ENCODE measurements around the gene FRMD1.

FRMD1 gene

GRCh38 chr6:168075787-168076202 is 3.2 kb downstream of the FRMD1 start:
- no peak for DNase-seq

GRCh38 chr6:168075216-168075615 is 3.8 kb downstream of the FRMD1 start:
- no peak for DNase-seq

GRCh38 chr6:168073937-168074730 is 4.9 kb downstream of the FRMD1 start:
- no peak for DNase-seq

GRCh38 chr6:168072730-168073129 is 6.3 kb downstream of the FRMD1 start:
- no peak for DNase-seq

- DNase-seq, result no peak
These were observed 6.8 kb downstream of the FRMD1 start for GRCh38 chr6:168072261-168072660.

- DNase-seq, result peak; percentile 34
These were observed 7.4 kb downstream of the FRMD1 start for GRCh38 chr6:168071620-168072019.

GRCh38 chr6:168070804-168071203 is 8.2 kb downstream of the FRMD1 start:
- DNase-seq, result no peak

- DNase-seq, result no peak
These were observed 11.8 kb downstream of the FRMD1 start for GRCh38 chr6:168067081-168067759.

GRCh38 chr6:168064226-168064807 is 14.7 kb downstream of the FRMD1 start:
- DNase-seq, result no peak

GRCh38 chr6:168063431-168063830 is 15.6 kb downstream of the FRMD1 start:
- no peak for DNase-seq

GRCh38 chr6:168062346-168063289 is 16.4 kb downstream of the FRMD1 start:
- no peak for DNase-seq

- peak; percentile 85 for DNase-seq
These were observed 17.5 kb downstream of the FRMD1 start for GRCh38 chr6:168061269-168062210.

GRCh38 chr6:168060521-168060931 is 18.5 kb downstream of the FRMD1 start:
- peak; percentile 38 for DNase-seq

GRCh38 chr6:168058691-168059551 is 20.1 kb downstream of the FRMD1 start:
- DNase-seq, result no peak

- DNase-seq, result no peak
These were observed 21.2 kb downstream of the FRMD1 start for GRCh38 chr6:168057836-168058235.

- DNase-seq, result no peak
These were observed 22.0 kb downstream of the FRMD1 start for GRCh38 chr6:168056892-168057527.

- DNase-seq, result no peak
These were observed 23.1 kb downstream of the FRMD1 start for GRCh38 chr6:168055696-168056489.

- no peak for DNase-seq
These were observed 24.0 kb downstream of the FRMD1 start for GRCh38 chr6:168054765-168055560.
